Keratinocyte (primary cell): ENCODE data around the gene ECT2L. TPM values are rescaled to one million over a fixed set of nuclear protein-coding genes. Genes with fewer than 3 reads are reported as not detected.

Experiments
- DNase-seq: peaks from one replicate; pipeline ENCODE4 v3.0.0-alpha.2; 2011; ENCODE audit warnings: low read depth, missing footprints, low spot score
- FAIRE-seq: peaks from 2 replicates; lab custom pipeline; 2011; peaks lifted over from hg19 to GRCh38; lab: Jason Lieb, UNC
- H2AFZ ChIP-seq: 2 replicates; pipeline ENCODE4 v1.6.0; 2012; ENCODE audit warnings: low read length, control low read depth, inconsistent platforms; ENCODE audit not compliant: control insufficient read depth
- H3K27ac ChIP-seq: 2 replicates; pipeline ENCODE4 v1.5.1; 2011; ENCODE audit warnings: low read length; ENCODE audit not compliant: control insufficient read depth, insufficient read depth
- H3K27me3 ChIP-seq: 3 replicates; pipeline ENCODE4 v1.6.0; 2011; ENCODE audit warnings: low read length; ENCODE audit not compliant: control insufficient read depth, insufficient read depth; ENCODE audit errors: extremely low read depth
- H3K36me3 ChIP-seq, 2 experiments: 2 replicates in 1 of 2; 3 replicates in 1 of 2; pipeline ENCODE4 v1.5.1; 2011; ENCODE audit warnings: low read length in 2 of 2, mild to moderate bottlenecking in 1 of 2; ENCODE audit not compliant: control insufficient read depth in 2 of 2, insufficient read depth in 2 of 2; ENCODE audit errors: extremely low read depth in 1 of 2
- H3K4me1 ChIP-seq: 3 replicates; pipeline ENCODE4 v1.5.1; 2011; ENCODE audit warnings: low read length; ENCODE audit not compliant: control insufficient read depth, insufficient read depth; ENCODE audit errors: extremely low read depth
- H3K4me2 ChIP-seq: 3 replicates; pipeline ENCODE4 v1.6.0; 2011; ENCODE audit warnings: low read depth, low read length; ENCODE audit not compliant: control insufficient read depth, insufficient read depth; ENCODE audit errors: extremely low read depth
- H3K4me3 ChIP-seq, 3 experiments: fragments of 200-600 bp in 1 of 3; sonication (generic) in 1 of 3; 2 replicates in 2 of 3; 3 replicates in 1 of 3; pipeline ENCODE4 v1.5.1; 2011 to 2016; ENCODE audit warnings: low read length in 3 of 3, mild to moderate bottlenecking in 3 of 3, control low read depth in 2 of 3, inconsistent platforms in 1 of 3, low read depth in 1 of 3, mixed read lengths in 1 of 3, mixed run types in 1 of 3, moderate library complexity in 1 of 3; ENCODE audit not compliant: control insufficient read depth in 2 of 3, insufficient read depth in 2 of 3; ENCODE audit errors: extremely low read depth in 1 of 3
- H3K79me2 ChIP-seq: 2 replicates; pipeline ENCODE4 v1.6.0; 2012; ENCODE audit warnings: low read length; ENCODE audit not compliant: control insufficient read depth, insufficient read depth
- H3K9ac ChIP-seq: 3 replicates; pipeline ENCODE4 v1.6.0; 2011; ENCODE audit warnings: low read length; ENCODE audit not compliant: control insufficient read depth, insufficient read depth; ENCODE audit errors: extremely low read depth
- H3K9me1 ChIP-seq: 3 replicates; pipeline ENCODE4 v1.6.0; 2011; ENCODE audit warnings: low read length; ENCODE audit not compliant: control insufficient read depth, insufficient read depth; ENCODE audit errors: extremely low read depth
- H3K9me3 ChIP-seq: 2 replicates; pipeline ENCODE4 v1.5.1; 2012; ENCODE audit warnings: low read depth, low read length; ENCODE audit not compliant: control insufficient read depth
- H4K20me1 ChIP-seq: 3 replicates; pipeline ENCODE4 v1.6.0; 2011; ENCODE audit warnings: low read length; ENCODE audit not compliant: control insufficient read depth, insufficient read depth; ENCODE audit errors: extremely low read depth
- EZH2 ChIP-seq: IDR thresholded peaks from one replicate; pipeline ENCODE4 v1.6.1; 2012; ENCODE audit warnings: inconsistent platforms, mild to moderate bottlenecking, low read length, moderate library complexity
- dilution Hi-C: fragments of 300-500 bp; cut with MboI; formaldehyde crosslinking; loops from one replicate; pipeline ENCODE4 v1.7.0; 2020; ENCODE audit warnings: low sequenced_read_pairs; ENCODE audit not compliant: extremely low pct_ligation_motif_present
- polyA plus RNA-seq, 5 experiments: library from polyadenylated mRNA; depleted of rRNA in 3 of 5; stranded (reverse) in 3 of 5; stranded (forward) in 1 of 5; unstranded in 1 of 5; fragments of >200 nt; gene quantifications; 1 replicate in 1 of 5; 2 replicates in 3 of 5; 3 replicates in 1 of 5; pipeline versions ENCODE4 v1.2.1 to v1.2.3, GENCODE V29; 2011 to 2012; ENCODE audit warnings: missing spikeins in 2 of 5, low read depth in 1 of 5, low replicate concordance in 1 of 5
- TF ChIP-seq, protein P1 (sequence below), 3 experiments: IDR thresholded peaks in 1 of 3; conservative IDR thresholded peaks in 1 of 3; optimal IDR thresholded peaks in 1 of 3; 2 replicates in 2 of 3; 3 replicates in 1 of 3; pipeline versions ENCODE3 to v1.5.1; 2011; ENCODE audit warnings: low read length in 3 of 3, mild to moderate bottlenecking in 3 of 3, moderate library complexity in 2 of 3, control low read depth in 1 of 3, inconsistent platforms in 1 of 3; ENCODE audit not compliant: insufficient read depth in 2 of 3; ENCODE audit errors: extremely low read depth in 1 of 3

Gene ECT2L
- polyA plus RNA-seq, 1 donor (not counting 4 experiments of a cell fraction or from before 2014, with no cell fraction given): 0.01 TPM

DNA sequence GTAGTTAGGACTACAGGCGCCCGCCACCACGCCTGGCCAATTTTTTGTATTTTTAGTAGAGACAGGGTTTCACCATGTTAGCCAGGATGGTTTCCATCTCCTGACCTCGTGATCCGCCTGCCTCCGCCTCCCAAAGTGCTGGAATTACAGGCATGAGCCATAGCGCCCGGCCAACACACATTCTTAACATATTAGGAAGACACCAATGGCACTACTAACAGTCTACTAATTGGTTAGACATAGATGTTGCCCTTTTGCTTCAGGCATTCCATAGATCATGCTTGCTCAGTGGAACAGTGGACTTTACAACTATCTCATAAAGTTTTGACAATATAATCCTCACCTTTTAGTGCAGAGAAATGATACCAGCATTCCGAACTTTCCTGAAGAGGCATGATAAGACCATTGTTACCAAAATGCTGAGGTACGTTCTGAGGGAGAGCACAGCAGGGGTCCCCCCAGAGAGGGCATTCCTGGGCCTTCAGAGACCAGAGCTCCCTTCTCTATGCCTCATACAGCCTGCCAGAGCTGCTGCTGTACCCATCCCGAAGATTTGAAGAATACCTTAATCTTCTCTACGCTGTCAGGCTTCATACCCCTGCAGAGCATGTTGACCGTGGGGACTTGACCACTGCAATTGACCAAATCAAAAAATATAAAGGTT is 89.4 kb downstream of the ECT2L start:
- H4K20me1 ChIP-seq: no peaks in the 10 kb centered on the region
- no peak overlapping the region for H2AFZ ChIP-seq
- no peaks in the 10 kb centered on the region for H3K79me2 ChIP-seq
- H3K4me2 ChIP-seq: no peak overlapping the region
- dilution Hi-C loops: no loop called here
- H3K4me3 ChIP-seq: no peak overlapping the region
- no peaks in the 10 kb centered on the region for H3K9me3 ChIP-seq
- FAIRE-seq (no peak), DNase-seq (no peak)
- H3K27ac ChIP-seq: no peak overlapping the region
- H3K9me1 ChIP-seq: no peaks in the 10 kb centered on the region
- H3K4me1 ChIP-seq: no peaks in the 10 kb centered on the region
- TF ChIP-seq, protein P1, sequence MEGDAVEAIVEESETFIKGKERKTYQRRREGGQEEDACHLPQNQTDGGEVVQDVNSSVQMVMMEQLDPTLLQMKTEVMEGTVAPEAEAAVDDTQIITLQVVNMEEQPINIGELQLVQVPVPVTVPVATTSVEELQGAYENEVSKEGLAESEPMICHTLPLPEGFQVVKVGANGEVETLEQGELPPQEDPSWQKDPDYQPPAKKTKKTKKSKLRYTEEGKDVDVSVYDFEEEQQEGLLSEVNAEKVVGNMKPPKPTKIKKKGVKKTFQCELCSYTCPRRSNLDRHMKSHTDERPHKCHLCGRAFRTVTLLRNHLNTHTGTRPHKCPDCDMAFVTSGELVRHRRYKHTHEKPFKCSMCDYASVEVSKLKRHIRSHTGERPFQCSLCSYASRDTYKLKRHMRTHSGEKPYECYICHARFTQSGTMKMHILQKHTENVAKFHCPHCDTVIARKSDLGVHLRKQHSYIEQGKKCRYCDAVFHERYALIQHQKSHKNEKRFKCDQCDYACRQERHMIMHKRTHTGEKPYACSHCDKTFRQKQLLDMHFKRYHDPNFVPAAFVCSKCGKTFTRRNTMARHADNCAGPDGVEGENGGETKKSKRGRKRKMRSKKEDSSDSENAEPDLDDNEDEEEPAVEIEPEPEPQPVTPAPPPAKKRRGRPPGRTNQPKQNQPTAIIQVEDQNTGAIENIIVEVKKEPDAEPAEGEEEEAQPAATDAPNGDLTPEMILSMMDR (optimal IDR thresholded peaks at IDR 0.05 in 1 of 3, IDR thresholded peaks at IDR 0.05 in 1 of 3, conservative IDR thresholded peaks at IDR 0.05 in 1 of 3; ENCODE audit: extremely low read depth in 1 of 3, insufficient read depth in 2 of 3, low read length in 3 of 3): no peak
- TF ChIP-seq EZH2: no peak
- no peaks in the 10 kb centered on the region for H3K36me3 ChIP-seq
- H3K27me3 ChIP-seq: no peaks in the 10 kb centered on the region
- H3K9ac ChIP-seq: no peak overlapping the region

DNA sequence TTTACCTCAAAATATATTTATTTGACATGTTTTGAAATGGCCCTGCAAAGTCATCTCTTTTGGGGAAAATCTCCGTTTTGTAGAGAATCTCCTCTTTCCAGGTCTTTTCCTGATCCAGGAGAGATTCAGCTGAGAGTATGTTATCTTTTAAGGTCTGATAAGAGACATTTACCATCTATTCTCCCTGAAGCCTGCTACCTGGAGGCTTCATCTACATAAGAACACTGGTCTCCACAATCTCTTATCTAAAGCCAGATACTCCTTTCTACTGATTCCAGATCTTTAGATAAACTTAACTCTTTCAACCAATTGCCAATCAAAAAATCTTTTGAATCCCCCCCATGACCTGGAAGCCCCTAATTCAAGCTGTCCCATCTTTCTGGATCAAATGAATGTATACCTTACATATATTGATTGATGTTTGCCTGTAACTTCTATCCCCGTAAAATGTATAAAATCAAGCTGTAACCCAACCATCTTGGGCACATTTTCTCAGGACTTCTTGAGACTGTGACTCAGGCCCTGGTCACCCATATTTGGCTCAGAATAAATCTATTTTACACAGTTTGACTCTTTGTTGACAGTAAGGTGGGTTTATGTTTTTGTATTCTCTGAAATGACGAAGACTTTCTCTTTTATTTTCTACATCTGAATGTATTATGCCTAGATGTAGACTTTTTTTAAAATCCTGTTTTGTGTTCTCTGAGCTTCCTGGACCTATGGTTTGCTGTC is 95.5 kb downstream of the ECT2L start:
- no peak overlapping the region for H3K4me2 ChIP-seq
- FAIRE-seq: no peak
- no peaks in the 10 kb centered on the region for H3K4me1 ChIP-seq
- H3K36me3 ChIP-seq: no peaks in the 10 kb centered on the region
- dilution Hi-C loops: no loop called here
- DNase-seq: no peak
- no peak overlapping the region for H2AFZ ChIP-seq
- H3K27me3 ChIP-seq: no peaks in the 10 kb centered on the region
- TF ChIP-seq, protein P1 (optimal IDR thresholded peaks at IDR 0.05 in 1 of 3, IDR thresholded peaks at IDR 0.05 in 1 of 3, conservative IDR thresholded peaks at IDR 0.05 in 1 of 3; ENCODE audit: extremely low read depth in 1 of 3, insufficient read depth in 2 of 3, low read length in 3 of 3): no peak
- TF ChIP-seq EZH2: no peak
- no peaks in the 10 kb centered on the region for H3K9me3 ChIP-seq
- no peaks in the 10 kb centered on the region for H4K20me1 ChIP-seq
- no peak overlapping the region for H3K27ac ChIP-seq
- H3K9me1 ChIP-seq: no peaks in the 10 kb centered on the region
- no peaks in the 10 kb centered on the region for H3K79me2 ChIP-seq
- no peak overlapping the region for H3K4me3 ChIP-seq
- no peak overlapping the region for H3K9ac ChIP-seq
